A549 (cell line): ENCODE data around the gene SLIT3. TPM values are rescaled to one million over a fixed set of nuclear protein-coding genes. Genes with fewer than 3 reads are reported as not detected.

Experiments
- ATAC-seq, 2 experiments: fragments of 200-7000 bp in 1 of 2; fragments of >200 bp in 1 of 2; cut with Nextera tagmentation in 1 of 2; cut with Tn5 transposase in 1 of 2; 3 replicates each; pipeline versions ENCODE4 v1.8.0 to v1.9.1; 2018 to 2020; ENCODE audit warnings: mild to moderate bottlenecking in 1 of 2, moderate library complexity in 1 of 2
- CTCF ChIA-PET: fragments of 300-600 bp; sonication (Branson Sonifier 250); formaldehyde crosslinking; extraction: SDS; loops from one replicate; lab custom pipeline; 2021; ENCODE audit warnings: antibody characterized with exemption, inconsistent platforms; lab: Yijun Ruan, JAX
- POLR2A ChIA-PET: fragments of 350-600 bp; formaldehyde crosslinking; extraction: SDS; loops from one replicate; lab custom pipeline; 2021; ENCODE audit warnings: antibody characterized with exemption, inconsistent platforms; lab: Yijun Ruan, JAX
- DNase-seq, 2 experiments: peaks; one replicate each; pipeline versions ENCODE4 v3.0.0 to v3.0.0-alpha.2; 2011 to 2016; ENCODE audit warnings: low read depth in 1 of 2, low spot score in 1 of 2
- FAIRE-seq: peaks from 2 replicates; lab custom pipeline; 2011; peaks lifted over from hg19 to GRCh38; lab: Jason Lieb, UNC
- H3K27ac ChIP-seq, 2 experiments: fragments of >200 bp; sonication (Bioruptor Twin); formaldehyde crosslinking; 3 replicates each; pipeline ENCODE4 v1.5.1; 2016 to 2017
- H3K4me1 ChIP-seq: fragments of >200 bp; sonication (Bioruptor Twin); formaldehyde crosslinking; 3 replicates; pipeline ENCODE4 v1.6.1; 2016
- H3K4me2 ChIP-seq: fragments of >200 bp; sonication (Bioruptor Twin); formaldehyde crosslinking; 3 replicates; pipeline ENCODE4 v1.6.1; 2016
- H3K4me3 ChIP-seq: fragments of >200 bp; sonication (Bioruptor Twin); formaldehyde crosslinking; 3 replicates; pipeline ENCODE4 v1.5.1; 2016
- H3K9me3 ChIP-seq: fragments of >200 bp; sonication (Bioruptor Twin); formaldehyde crosslinking; 3 replicates; pipeline ENCODE4 v1.6.1; 2016
- BCL3 ChIP-seq: fragments of >200 bp; sonication (Bioruptor Twin); formaldehyde crosslinking; IDR thresholded peaks from 3 replicates; pipeline ENCODE4 v1.6.1; 2016
- CBX2 ChIP-seq: fragments of 200-600 bp; sonication (generic); IDR thresholded peaks from 2 replicates; pipeline ENCODE4 v1.6.1; 2016; ENCODE audit warnings: low read depth, mild to moderate bottlenecking, borderline replicate concordance
- CEBPB ChIP-seq, 2 experiments: fragments of >200 bp in 1 of 2; sonication (Bioruptor Twin) in 1 of 2; formaldehyde crosslinking in 1 of 2; IDR thresholded peaks; 2 replicates each; pipeline ENCODE4 v1.6.1; 2012 to 2016
- EHMT2 ChIP-seq: fragments of 200-600 bp; sonication (generic); IDR thresholded peaks from 2 replicates; pipeline ENCODE4 v1.6.1; 2016; ENCODE audit warnings: antibody characterized with exemption, low read depth, mild to moderate bottlenecking, moderate library complexity
- ELK1 ChIP-seq: fragments of 150-350 bp; IDR thresholded peaks from 2 replicates; pipeline ENCODE4 v1.6.1; 2014; ENCODE audit warnings: low read depth, mild to moderate bottlenecking, low read length
- EP300 ChIP-seq, 2 experiments: fragments of >200 bp; sonication (Bioruptor Twin); formaldehyde crosslinking; IDR thresholded peaks; 2 replicates in 1 of 2; 3 replicates in 1 of 2; pipeline ENCODE4 v1.6.1; 2016 to 2017
- ESRRA ChIP-seq: fragments of 150-350 bp; IDR thresholded peaks from 2 replicates; pipeline ENCODE4 v1.6.1; 2014; ENCODE audit warnings: mild to moderate bottlenecking, low read length, borderline replicate concordance
- FOSL2 ChIP-seq, 2 experiments: fragments of 450-650 bp in 1 of 2; fragments of >200 bp in 1 of 2; sonication (Bioruptor Twin) in 1 of 2; formaldehyde crosslinking; IDR thresholded peaks; 2 replicates each; pipeline versions ENCODE4 v1.5.0 to v1.6.1; 2016 to 2020; ENCODE audit warnings: mild to moderate bottlenecking in 1 of 2, moderate library complexity in 1 of 2
- GATA3 ChIP-seq: IDR thresholded peaks from 2 replicates; pipeline ENCODE4 v1.6.1; 2012; ENCODE audit warnings: borderline replicate concordance
- HDAC2 ChIP-seq: fragments of 200-600 bp; sonication (generic); IDR thresholded peaks from 2 replicates; pipeline ENCODE4 v1.6.1; 2016
- HEYL ChIP-seq: fragments of 250-450 bp; sonication (Bioruptor Pico); IDR thresholded peaks from 2 replicates; pipeline ENCODE4 v1.8.0; 2021; ENCODE audit warnings: mild to moderate bottlenecking, moderate library complexity
- HOXA7 ChIP-seq: fragments of 250-450 bp; sonication (Bioruptor Pico); IDR thresholded peaks from 2 replicates; pipeline ENCODE4 v1.5.0; 2020; ENCODE audit warnings: mild to moderate bottlenecking, moderate library complexity
- HOXB13 ChIP-seq: fragments of 250-450 bp; sonication (Bioruptor Pico); IDR thresholded peaks from 2 replicates; pipeline ENCODE4 v1.5.0; 2020; ENCODE audit warnings: low read depth, mild to moderate bottlenecking, moderate library complexity
- JUN ChIP-seq, 2 experiments: fragments of >200 bp; sonication (Bioruptor Twin); formaldehyde crosslinking; IDR thresholded peaks; 2 replicates in 1 of 2; 3 replicates in 1 of 2; pipeline ENCODE4 v1.6.1; 2016 to 2017
- JUNB ChIP-seq: fragments of >200 bp; sonication (Bioruptor Twin); formaldehyde crosslinking; IDR thresholded peaks from 2 replicates; pipeline ENCODE4 v1.6.1; 2016
- KDM1A ChIP-seq: fragments of 200-600 bp; sonication (generic); IDR thresholded peaks from 2 replicates; pipeline ENCODE4 v1.6.1; 2016; ENCODE audit warnings: low read depth, mild to moderate bottlenecking
- KDM5A ChIP-seq: fragments of 200-600 bp; sonication (generic); IDR thresholded peaks from 2 replicates; pipeline ENCODE4 v1.6.1; 2016; ENCODE audit warnings: antibody characterized with exemption, mild to moderate bottlenecking
- MAFK ChIP-seq: fragments of 450-650 bp; IDR thresholded peaks from 2 replicates; pipeline ENCODE4 v1.6.1; 2014; ENCODE audit not compliant: partially characterized antibody
- NFE2L2 ChIP-seq: fragments of 150-350 bp; conservative IDR thresholded peaks from 2 replicates; pipeline ENCODE4 v1.6.1; 2014; ENCODE audit warnings: low read length
- NPAS2 ChIP-seq: fragments of 250-450 bp; sonication (Bioruptor Pico); IDR thresholded peaks from 2 replicates; pipeline ENCODE4 v1.8.0; 2022; ENCODE audit warnings: mild to moderate bottlenecking, moderate library complexity, borderline replicate concordance
- NR3C1 ChIP-seq: fragments of >200 bp; sonication (Bioruptor Twin); formaldehyde crosslinking; IDR thresholded peaks from 3 replicates; pipeline ENCODE4 v1.6.1; 2017
- POLR2A ChIP-seq: IDR thresholded peaks from 2 replicates; pipeline ENCODE4 v1.6.1; 2012; ENCODE audit warnings: mild to moderate bottlenecking, low read length
- POLR2AphosphoS2 ChIP-seq: conservative IDR thresholded peaks from 2 replicates; pipeline ENCODE4 v1.6.1; 2012; ENCODE audit warnings: low read length, improper control_type of control experiment, inconsistent platforms
- RAD21 ChIP-seq, 2 experiments: fragments of >200 bp in 1 of 2; sonication (Bioruptor Twin) in 1 of 2; formaldehyde crosslinking in 1 of 2; IDR thresholded peaks in 1 of 2; conservative IDR thresholded peaks in 1 of 2; 2 replicates in 1 of 2; 3 replicates in 1 of 2; pipeline ENCODE4 v1.6.1; 2012 to 2018; ENCODE audit warnings: inconsistent platforms in 1 of 2
- RCOR1 ChIP-seq: fragments of 150-350 bp; IDR thresholded peaks from 2 replicates; pipeline ENCODE4 v1.6.1; 2014; ENCODE audit warnings: antibody characterized with exemption, low read length, low read depth
- RFX5 ChIP-seq: fragments of 450-650 bp; IDR thresholded peaks from 2 replicates; pipeline ENCODE4 v1.7.1; 2014; ENCODE audit warnings: antibody characterized with exemption, mild to moderate bottlenecking, moderate library complexity
- RNF2 ChIP-seq: fragments of 200-600 bp; sonication (generic); IDR thresholded peaks from 2 replicates; pipeline ENCODE4 v1.6.1; 2016; ENCODE audit warnings: low read depth, mild to moderate bottlenecking, antibody characterized with exemption, moderate library complexity, borderline replicate concordance
- SMC3 ChIP-seq: fragments of >200 bp; sonication (Bioruptor Twin); formaldehyde crosslinking; IDR thresholded peaks from 3 replicates; pipeline ENCODE4 v1.6.1; 2018; ENCODE audit warnings: inconsistent platforms
- SREBF2 ChIP-seq: fragments of 450-650 bp; IDR thresholded peaks from 2 replicates; pipeline ENCODE4 v1.6.1; 2014; ENCODE audit warnings: mild to moderate bottlenecking, moderate library complexity
- TP53 ChIP-seq: fragments of 250-450 bp; sonication (Bioruptor Pico); IDR thresholded peaks from 2 replicates; pipeline ENCODE4 v1.5.0; 2021; ENCODE audit warnings: mild to moderate bottlenecking, moderate library complexity
- ZC3H11A ChIP-seq: fragments of 450-650 bp; IDR thresholded peaks from 2 replicates; pipeline ENCODE4 v1.6.1; 2014; ENCODE audit warnings: antibody characterized with exemption, mild to moderate bottlenecking
- ZFP36 ChIP-seq: fragments of 450-650 bp; IDR thresholded peaks from 2 replicates; pipeline ENCODE4 v1.6.1; 2014; ENCODE audit warnings: borderline replicate concordance; ENCODE audit not compliant: partially characterized antibody
- ZNF302 ChIP-seq: fragments of 250-450 bp; sonication (Bioruptor Pico); IDR thresholded peaks from 2 replicates; pipeline ENCODE4 v1.9.0; 2021; ENCODE audit warnings: inconsistent platforms, mild to moderate bottlenecking, moderate library complexity
- ZSCAN20 ChIP-seq: fragments of 250-450 bp; sonication (Bioruptor Pico); IDR thresholded peaks from 2 replicates; pipeline ENCODE4 v1.8.0; 2022; ENCODE audit warnings: mild to moderate bottlenecking, moderate library complexity
- WGBS: methylation state at CpG from one replicate; pipeline ENCODE4 v1.1.6; 2017; ENCODE audit errors: missing lambda C conversion rate; 5-methylcytosine and 5-hydroxymethylcytosine counted together
- polyA plus RNA-seq, 4 experiments: library from polyadenylated mRNA; depleted of rRNA in 3 of 4; stranded (reverse); fragments of >200 nt; fragmentation: RNase III in 1 of 4; extraction: RNeasy Plus Mini Kit Qiagen cat#74134 plus additional on column Dnase treatment in 1 of 4; gene quantifications; 2 replicates in 3 of 4; 3 replicates in 1 of 4; pipeline ENCODE4 v1.2.3, GENCODE V29; 2011 to 2017
- TF ChIP-seq, protein P1 (sequence below): IDR thresholded peaks from 2 replicates; pipeline ENCODE4 v1.6.1; 2012

SLIT3 gene
- polyA plus RNA-seq, 2 of the 4 experiments (the other 2 are of a cell fraction) = 12.7 to 22.9 TPM

DNA sequence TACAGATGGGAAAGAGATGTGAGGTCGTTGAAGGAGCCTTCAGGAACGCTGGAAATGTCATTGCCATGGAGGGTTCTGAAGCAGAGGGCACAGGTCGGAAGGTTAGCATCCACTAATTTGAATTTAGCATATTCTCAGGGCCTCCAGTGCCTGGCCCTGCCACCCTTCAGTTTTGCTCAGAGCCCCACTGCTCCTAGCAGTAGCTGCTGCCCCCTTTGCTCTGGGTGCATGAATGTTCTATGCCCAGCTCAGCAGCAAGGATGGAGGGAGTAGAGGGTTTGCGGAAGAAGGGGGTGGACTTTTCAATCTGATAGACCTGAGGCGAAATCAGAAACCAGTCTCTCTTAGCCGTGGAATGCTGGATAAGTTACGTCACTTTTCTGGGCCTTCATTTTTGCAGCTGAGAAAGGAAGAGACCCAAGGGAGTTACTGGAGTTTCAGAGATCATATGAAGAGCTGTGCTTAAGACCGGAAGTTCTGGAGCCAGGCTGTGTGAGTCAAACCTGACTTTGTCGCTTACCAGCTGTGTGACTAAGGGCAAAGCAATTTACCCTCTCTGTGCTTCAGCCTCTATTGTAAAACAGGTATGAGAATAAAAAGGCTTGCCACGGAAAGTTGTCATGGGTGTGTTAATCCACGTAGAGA, 588.5 kb downstream of the SLIT3 start:
- ATAC-seq = peak; percentile 93 to 94
- Histone ChIP-seq H3K4me3 (no peak overlapping the region), H3K4me2 (peak overlapping the region; percentile 69)
- 22% methylated on average over 11 of the region's 11 CpGs for WGBS
- TF ChIP-seq ZSCAN20 (CRISPR knock-in tag) (no peak), POLR2A (no peak), HEYL (CRISPR knock-in tag) (no peak), ZFP36 (peak; percentile 79), RFX5 (no peak), CBX2 (no peak), NPAS2 (CRISPR knock-in tag) (no peak), SMC3 (no peak), MAFK (no peak), JUN (IDR thresholded peaks at IDR 0.05) (0 out of 5 replicates have a peak, but pooled peaks of 1 of the 2 experiments have one; percentile 28), SREBF2 (no peak), TP53 (CRISPR knock-in tag) (no peak), RNF2 (no peak), EHMT2 (no peak), GATA3 (no peak; the same call in 1 of the 2 replicates), CEBPB (IDR thresholded peaks at IDR 0.05) (0 out of 4 replicates have a peak, but pooled peaks of 1 of the 2 experiments have one; percentile 3), JUNB (peak; percentile 70), NR3C1 (no peak), POLR2AphosphoS2 (no peak), ZC3H11A (no peak), ZNF302 (CRISPR knock-in tag) (no peak), NFE2L2 (no peak), FOSL2 (IDR thresholded peaks at IDR 0.05) (peak; percentile 54; the same call in 1 of the 2 replicates), FOSL2 (CRISPR knock-in tag; IDR thresholded peaks at IDR 0.05) (peak; percentile 85), KDM1A (no peak), EP300 (IDR thresholded peaks at IDR 0.05) (peak in 1 of 2 experiments; percentile 42; a peak in 1 of 5 replicates), ELK1 (no peak), HOXA7 (CRISPR knock-in tag) (no peak), HDAC2 (no peak)
- TF ChIP-seq, protein P1, sequence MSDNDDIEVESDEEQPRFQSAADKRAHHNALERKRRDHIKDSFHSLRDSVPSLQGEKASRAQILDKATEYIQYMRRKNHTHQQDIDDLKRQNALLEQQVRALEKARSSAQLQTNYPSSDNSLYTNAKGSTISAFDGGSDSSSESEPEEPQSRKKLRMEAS = no peak
- TF ChIP-seq, all 56 proteins: peak for 6
- DNase-seq = peak; percentile 79 to 83
- Histone ChIP-seq H3K4me1 (peaks cover 22% of the 10 kb centered on the region), H3K9me3 (no peaks in the 10 kb centered on the region), H3K27ac (peak overlapping the region; percentile 70 to 84)
- ChIA-PET CTCF (interaction anchor here (1.0 to 1.7 kb wide), 6 partner anchors 8 to 836 kb away, joined by 3 to 5 read pairs (median 4); no protein-coding TSS in a partner anchor), POLR2A (no interaction called here)
- FAIRE-seq = no peak

- CTCF ChIA-PET = interaction anchor here (1.0 kb wide), 1 partner anchor 294 kb away, joined by 3 read pairs; no protein-coding TSS in a partner anchor
- Histone ChIP-seq H3K4me2 (no peak overlapping the region), H3K4me3 (no peak overlapping the region), H3K9me3 (no peaks in the 10 kb centered on the region), H3K4me1 (peaks cover 22% of the 10 kb centered on the region), H3K27ac (peak overlapping the region in 1 of 2 experiments; percentile 43; a peak in 2 of 6 replicates)
- TF ChIP-seq HOXB13 (no peak), MAFK (no peak), ESRRA (no peak), GATA3 (no peak), BCL3 (no peak), SMC3 (no peak), RAD21 (conservative IDR thresholded peaks at IDR 0.05 in 1 of 2, IDR thresholded peaks at IDR 0.05 in 1 of 2) (no peak), ZSCAN20 (CRISPR knock-in tag) (no peak), NR3C1 (no peak), KDM1A (no peak), ZC3H11A (no peak), SREBF2 (no peak), KDM5A (no peak), RCOR1 (no peak)
- DNase-seq (no peak), ATAC-seq (no peak), FAIRE-seq (no peak)
- POLR2A ChIA-PET = no interaction called here
- 86% methylated on average over 6 of the region's 9 CpGs for WGBS
Observed at GRCh38 chr5:168710706-168711105, 590.2 kb downstream of the SLIT3 start.
